Dedifferentiated amniotic fluid mesenchymal stem cell (primary cell): ENCODE measurements around the gene INSYN2B.

Experiments used
- DNase-seq: peaks from one replicate; pipeline ENCODE4 v3.0.0-alpha.2; 2016; ENCODE audit errors: extremely low spot score

The INSYN2B gene

GRCh38 chr5:169980418-169981053 lies at the start of gene INSYN2B:
Gene INSYN2B, minus strand, starts transcription at chr5:169980495. Its CDS starts 96,597 bp downstream, at chr5:169883898.
- peak; percentile 91 for DNase-seq

- DNase-seq: no peak
Observed at GRCh38 chr5:170028124-170028523, 47.8 kb upstream of the INSYN2B start.

- no peak for DNase-seq
Observed at GRCh38 chr5:170025853-170026252, 45.6 kb upstream of the INSYN2B start.

GRCh38 chr5:170021506-170021905 lies 41.2 kb upstream of the INSYN2B start:
- no peak for DNase-seq

GRCh38 chr5:170020423-170020822 lies 40.1 kb upstream of the INSYN2B start:
- no peak for DNase-seq

GRCh38 chr5:170012622-170013021 lies 32.3 kb upstream of the INSYN2B start:
- DNase-seq: no peak

GRCh38 chr5:170011751-170012150 lies 31.5 kb upstream of the INSYN2B start:
- DNase-seq: no peak

- DNase-seq: no peak
Observed at GRCh38 chr5:170010595-170010994, 30.3 kb upstream of the INSYN2B start.

- DNase-seq: no peak
Observed at GRCh38 chr5:170008376-170008775, 28.1 kb upstream of the INSYN2B start.

- no peak for DNase-seq
Observed at GRCh38 chr5:170006021-170006420, 25.7 kb upstream of the INSYN2B start.

- no peak for DNase-seq
Observed at GRCh38 chr5:170000155-170000554, 19.9 kb upstream of the INSYN2B start.

GRCh38 chr5:169999621-170000020 lies 19.3 kb upstream of the INSYN2B start:
- no peak for DNase-seq

GRCh38 chr5:169997798-169998197 lies 17.5 kb upstream of the INSYN2B start:
- DNase-seq: no peak

GRCh38 chr5:169993485-169993790 lies 13.1 kb upstream of the INSYN2B start:
- DNase-seq: no peak

- DNase-seq: no peak
Observed at GRCh38 chr5:169992789-169993484, 12.6 kb upstream of the INSYN2B start.

- no peak for DNase-seq
Observed at GRCh38 chr5:169991115-169991869, 11.0 kb upstream of the INSYN2B start.

GRCh38 chr5:169989365-169989764 lies 9.1 kb upstream of the INSYN2B start:
- DNase-seq: no peak

- DNase-seq: no peak
Observed at GRCh38 chr5:169988947-169989346, 8.7 kb upstream of the INSYN2B start.

GRCh38 chr5:169988206-169988605 lies 7.9 kb upstream of the INSYN2B start:
- no peak for DNase-seq

- no peak for DNase-seq
Observed at GRCh38 chr5:169979871-169980270, 424 bp downstream of the INSYN2B start.

- DNase-seq: no peak
Observed at GRCh38 chr5:169978714-169979113, 1.6 kb downstream of the INSYN2B start.

- DNase-seq: no peak
Observed at GRCh38 chr5:169974121-169974770, 6.0 kb downstream of the INSYN2B start.
